Measurements from ENCODE around the gene GFOD1.

The GFOD1 gene

DNA sequence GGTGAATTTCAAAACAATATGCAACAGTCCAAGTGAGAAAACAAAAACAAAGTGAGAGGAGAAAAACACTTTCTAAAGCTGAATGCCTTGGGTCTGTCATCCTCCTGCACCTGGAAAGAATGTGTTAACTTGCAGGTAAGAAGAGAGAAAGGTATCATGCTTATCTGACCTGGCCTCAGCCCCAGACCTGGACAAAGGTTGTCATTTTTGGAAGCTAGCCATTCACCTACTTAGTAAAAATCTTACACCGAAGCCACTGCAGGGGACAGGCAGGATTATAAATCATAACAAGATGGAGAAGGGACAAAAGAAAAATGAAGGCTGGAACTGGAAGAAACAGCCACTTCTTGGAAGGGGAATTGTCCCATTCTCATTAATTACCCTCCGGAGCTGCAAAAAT, 69.4 kb downstream of the GFOD1 start:
- Histone ChIP-seq H3K27ac (ENCODE audit: low read length) (no peak overlapping the region), H3K9me3 (ENCODE audit: control insufficient read depth in 1 of 2, low read length in 2 of 2) (no peaks in the 10 kb centered on the region), H3K4me1 (ENCODE audit: control insufficient read depth in 1 of 2, insufficient read depth in 2 of 2, low read length in 2 of 2) (peaks cover 16 to 56% of the 10 kb centered on the region in 2 donors), H3K36me3 (ENCODE audit: control insufficient read depth in 1 of 2, insufficient read depth in 2 of 2, low read length in 2 of 2) (no peaks in the 10 kb centered on the region), H3K27me3 (ENCODE audit: low read depth, low read length) (no peaks in the 10 kb centered on the region), H3K4me3 (ENCODE audit: low read depth in 1 of 2, low read length in 2 of 2) (no peak overlapping the region)

DNA sequence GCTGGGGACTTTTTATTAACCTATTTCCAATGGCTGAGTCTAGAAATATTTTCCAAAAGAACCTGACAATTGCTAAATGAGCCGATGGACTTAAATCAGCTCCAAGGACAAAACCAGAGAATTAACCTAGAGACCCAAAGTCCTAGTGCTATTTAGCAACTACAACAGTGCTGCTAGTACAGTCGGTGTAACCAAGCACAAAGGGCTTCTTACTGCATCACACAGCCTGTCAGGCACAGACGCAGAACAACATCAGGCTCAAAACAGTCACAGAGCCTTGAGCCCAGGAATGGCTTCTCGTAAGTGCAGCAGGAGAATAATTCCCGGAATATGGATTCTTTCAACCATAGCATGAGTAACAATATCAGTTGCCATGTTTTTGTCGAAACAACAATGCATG, 70.0 kb downstream of the GFOD1 start:
- H3K9me3 ChIP-seq (ENCODE audit: control insufficient read depth in 1 of 2, low read length in 2 of 2) = no peaks in the 10 kb centered on the region
- no peaks in the 10 kb centered on the region for H3K27me3 ChIP-seq (ENCODE audit: low read depth, low read length)
- peaks cover 12 to 56% of the 10 kb centered on the region in 2 donors for H3K4me1 ChIP-seq (ENCODE audit: control insufficient read depth in 1 of 2, insufficient read depth in 2 of 2, low read length in 2 of 2)
- H3K36me3 ChIP-seq (ENCODE audit: control insufficient read depth in 1 of 2, insufficient read depth in 2 of 2, low read length in 2 of 2) = no peaks in the 10 kb centered on the region
- no peak overlapping the region for H3K27ac ChIP-seq (ENCODE audit: low read length)
- H3K4me3 ChIP-seq (ENCODE audit: low read depth in 1 of 2, low read length in 2 of 2) = no peak overlapping the region

DNA sequence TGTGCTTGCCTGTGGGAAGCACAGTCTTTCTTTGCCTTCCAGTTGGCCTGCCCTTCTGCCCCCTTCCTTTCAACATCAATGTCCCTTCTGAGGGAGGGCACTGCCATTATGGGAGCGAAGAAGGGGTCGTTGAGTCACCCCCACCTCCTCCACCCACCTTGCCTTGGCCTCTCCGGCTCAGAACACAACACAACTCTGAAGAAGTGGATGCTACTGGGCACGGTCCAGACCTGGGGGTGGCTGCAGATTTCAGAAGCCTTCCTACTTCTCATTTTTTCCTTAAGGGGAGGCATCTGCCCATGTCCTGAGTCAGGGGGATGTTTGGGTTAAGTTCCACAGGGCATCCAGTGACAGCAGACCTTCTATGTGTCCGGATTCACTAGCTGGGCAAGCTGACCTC, 72.1 kb downstream of the GFOD1 start:
- Histone ChIP-seq H3K4me1 (ENCODE audit: control insufficient read depth in 1 of 2, insufficient read depth in 2 of 2, low read length in 2 of 2) (peaks cover 6 to 37% of the 10 kb centered on the region in 2 donors), H3K27ac (ENCODE audit: low read length) (peak overlapping the region; percentile 74), H3K9me3 (ENCODE audit: control insufficient read depth in 1 of 2, low read length in 2 of 2) (no peaks in the 10 kb centered on the region), H3K4me3 (ENCODE audit: low read depth in 1 of 2, low read length in 2 of 2) (no peak overlapping the region), H3K27me3 (ENCODE audit: low read depth, low read length) (no peaks in the 10 kb centered on the region), H3K36me3 (ENCODE audit: control insufficient read depth in 1 of 2, insufficient read depth in 2 of 2, low read length in 2 of 2) (no peaks in the 10 kb centered on the region)

DNA sequence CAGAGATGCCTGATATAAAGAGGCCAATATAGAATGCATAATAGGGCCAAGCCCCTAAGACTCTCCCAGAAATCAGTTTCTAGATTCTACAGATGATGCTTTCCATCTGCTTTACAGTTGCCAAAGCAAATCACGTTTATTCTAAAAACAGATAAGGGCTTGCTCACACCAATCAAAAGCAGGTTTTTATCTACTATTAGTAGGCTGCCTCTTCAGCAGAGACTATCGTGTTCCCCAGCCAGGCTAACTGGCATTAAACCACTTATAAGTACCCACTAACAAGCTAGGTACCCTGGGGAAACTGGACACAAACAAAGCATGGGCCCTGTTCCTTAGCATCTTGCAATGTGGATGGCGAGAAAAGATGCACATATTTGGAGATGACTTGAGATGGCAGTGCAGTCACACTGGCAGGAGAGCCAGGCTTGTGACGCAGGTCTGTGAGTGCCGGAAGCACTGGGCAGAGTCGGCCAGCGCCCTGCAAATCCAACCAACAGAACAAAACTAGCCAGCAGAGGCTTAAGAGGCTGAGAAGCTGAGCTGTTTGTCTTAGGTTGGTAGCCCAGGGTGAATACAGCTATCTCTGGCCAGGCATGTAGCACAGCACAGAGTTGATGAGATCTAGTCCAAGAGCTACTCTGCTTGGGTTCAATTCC, 73.4 kb downstream of the GFOD1 start:
- no peak overlapping the region for H3K4me3 ChIP-seq (ENCODE audit: low read depth in 1 of 2, low read length in 2 of 2)
- H3K36me3 ChIP-seq (ENCODE audit: control insufficient read depth in 1 of 2, insufficient read depth in 2 of 2, low read length in 2 of 2) = no peaks in the 10 kb centered on the region
- peaks cover 4 to 28% of the 10 kb centered on the region in 2 donors for H3K4me1 ChIP-seq (ENCODE audit: control insufficient read depth in 1 of 2, insufficient read depth in 2 of 2, low read length in 2 of 2)
- H3K27me3 ChIP-seq (ENCODE audit: low read depth, low read length) = no peaks in the 10 kb centered on the region
- H3K27ac ChIP-seq (ENCODE audit: low read length) = peak overlapping the region; percentile 74
- no peaks in the 10 kb centered on the region for H3K9me3 ChIP-seq (ENCODE audit: control insufficient read depth in 1 of 2, low read length in 2 of 2)

DNA sequence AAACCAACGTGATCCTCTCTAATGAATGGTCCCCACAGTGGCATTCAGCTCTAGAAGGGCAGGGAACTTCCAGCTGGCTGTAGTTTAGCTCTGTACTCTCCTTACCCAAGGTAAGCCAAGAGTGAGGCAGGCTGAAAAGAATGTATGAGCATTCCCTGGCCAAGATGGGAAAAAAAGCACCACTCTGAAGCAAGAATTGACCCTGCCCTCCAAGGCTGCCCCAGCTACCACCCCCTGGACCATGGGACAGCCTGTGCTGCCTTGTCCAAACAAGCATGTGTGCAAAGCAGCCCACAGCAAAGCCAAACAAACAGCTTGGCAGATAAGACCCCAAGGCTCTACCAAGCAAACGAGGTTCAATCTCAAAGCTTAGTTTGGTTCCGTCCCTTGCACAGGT, 73.9 kb downstream of the GFOD1 start:
- no peaks in the 10 kb centered on the region for H3K27me3 ChIP-seq (ENCODE audit: low read depth, low read length)
- no peak overlapping the region for H3K4me3 ChIP-seq (ENCODE audit: low read depth in 1 of 2, low read length in 2 of 2)
- no peaks in the 10 kb centered on the region for H3K36me3 ChIP-seq (ENCODE audit: control insufficient read depth in 1 of 2, insufficient read depth in 2 of 2, low read length in 2 of 2)
- H3K9me3 ChIP-seq (ENCODE audit: control insufficient read depth in 1 of 2, low read length in 2 of 2) = no peaks in the 10 kb centered on the region
- peaks cover 5 to 28% of the 10 kb centered on the region in 2 donors for H3K4me1 ChIP-seq (ENCODE audit: control insufficient read depth in 1 of 2, insufficient read depth in 2 of 2, low read length in 2 of 2)
- H3K27ac ChIP-seq (ENCODE audit: low read length) = peak overlapping the region; percentile 60

DNA sequence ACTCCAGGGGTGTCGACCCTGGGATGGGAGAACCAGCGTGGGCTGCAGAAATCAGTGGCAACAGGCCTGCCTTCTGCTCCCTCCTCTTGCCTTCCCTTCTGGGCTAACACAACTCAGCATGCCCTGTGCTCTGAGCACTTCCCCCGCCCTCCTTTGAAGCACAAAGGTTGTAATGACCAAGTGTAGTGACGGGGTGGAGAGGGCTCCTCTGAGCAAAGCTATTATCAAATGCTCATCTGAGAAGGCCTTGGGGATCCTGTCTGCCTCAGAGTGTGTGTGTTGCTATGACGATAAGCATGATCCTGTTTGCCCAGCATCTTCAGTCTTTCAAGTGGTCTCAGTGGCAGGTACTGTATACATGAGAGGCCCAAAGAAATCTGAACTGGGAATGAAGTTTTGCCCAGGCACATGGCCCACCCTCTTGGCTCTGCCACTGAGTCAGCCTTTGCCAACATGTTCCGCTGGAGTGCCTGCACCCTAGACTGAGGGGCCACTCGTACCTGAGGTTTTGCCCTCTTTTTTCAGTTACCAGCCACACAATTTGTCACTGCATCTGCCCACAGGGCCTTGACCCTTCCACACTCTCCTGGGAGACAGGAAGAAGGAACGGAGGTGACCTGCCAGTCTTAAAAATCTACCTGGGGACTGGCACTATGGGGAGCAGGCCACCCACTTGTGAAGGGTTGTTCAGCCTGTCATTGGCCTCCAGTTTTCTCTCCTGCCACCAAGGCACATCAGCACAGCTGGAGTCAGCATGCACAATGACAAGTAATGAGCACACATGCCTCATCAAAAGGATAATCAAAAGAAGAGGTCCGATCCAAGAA, 74.5 kb downstream of the GFOD1 start:
- no peak overlapping the region for H3K4me3 ChIP-seq (ENCODE audit: low read depth in 1 of 2, low read length in 2 of 2)
- H3K27ac ChIP-seq (ENCODE audit: low read length) = no peak overlapping the region
- no peaks in the 10 kb centered on the region for H3K36me3 ChIP-seq (ENCODE audit: control insufficient read depth in 1 of 2, insufficient read depth in 2 of 2, low read length in 2 of 2)
- H3K27me3 ChIP-seq (ENCODE audit: low read depth, low read length) = no peaks in the 10 kb centered on the region
- H3K9me3 ChIP-seq (ENCODE audit: control insufficient read depth in 1 of 2, low read length in 2 of 2) = no peaks in the 10 kb centered on the region
- peaks cover 11 to 34% of the 10 kb centered on the region in 2 donors for H3K4me1 ChIP-seq (ENCODE audit: control insufficient read depth in 1 of 2, insufficient read depth in 2 of 2, low read length in 2 of 2)

DNA sequence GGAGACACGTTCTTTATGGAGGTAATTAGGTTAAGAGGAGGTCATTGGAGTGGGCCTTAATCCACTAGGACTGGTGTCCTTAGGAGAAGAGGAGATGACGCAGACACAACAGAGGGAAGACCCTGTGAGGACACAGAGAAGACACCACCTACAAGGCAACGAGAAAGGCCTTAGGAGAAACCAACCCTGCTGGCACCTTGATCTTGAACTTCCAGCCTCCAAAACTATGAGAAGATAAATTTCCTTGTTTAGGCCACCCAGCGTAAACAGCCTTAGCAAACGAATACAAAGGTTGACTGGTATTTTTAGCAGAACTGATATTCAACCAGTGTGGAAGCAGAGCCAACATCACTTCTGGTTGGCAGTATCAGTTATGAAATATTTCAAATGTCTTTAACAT, 75.2 kb downstream of the GFOD1 start:
- H3K36me3 ChIP-seq (ENCODE audit: control insufficient read depth in 1 of 2, insufficient read depth in 2 of 2, low read length in 2 of 2) = no peaks in the 10 kb centered on the region
- no peaks in the 10 kb centered on the region for H3K9me3 ChIP-seq (ENCODE audit: control insufficient read depth in 1 of 2, low read length in 2 of 2)
- no peaks in the 10 kb centered on the region for H3K27me3 ChIP-seq (ENCODE audit: low read depth, low read length)
- H3K27ac ChIP-seq (ENCODE audit: low read length) = no peak overlapping the region
- no peak overlapping the region for H3K4me3 ChIP-seq (ENCODE audit: low read depth in 1 of 2, low read length in 2 of 2)
- peaks cover 16 to 34% of the 10 kb centered on the region in 2 donors for H3K4me1 ChIP-seq (ENCODE audit: control insufficient read depth in 1 of 2, insufficient read depth in 2 of 2, low read length in 2 of 2)

DNA sequence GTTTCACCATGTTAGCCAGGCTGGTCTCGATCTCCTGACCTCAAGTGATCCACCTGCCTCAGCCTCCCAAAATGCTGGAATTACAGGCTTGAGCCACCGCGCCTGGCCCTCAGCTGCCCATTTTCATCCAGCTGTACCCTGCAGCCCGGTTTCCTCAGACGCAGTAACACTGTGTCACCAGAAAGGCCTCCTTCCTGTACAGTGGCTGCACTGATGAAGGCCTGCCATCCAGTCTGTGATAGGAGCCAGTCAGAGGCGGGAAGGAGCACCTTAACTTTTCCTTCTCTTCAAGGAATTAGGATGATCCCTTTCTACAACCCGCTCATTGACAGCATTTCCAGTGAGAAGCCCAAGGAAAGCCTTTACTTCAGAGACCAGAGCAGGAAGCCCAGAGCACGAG, 75.9 kb downstream of the GFOD1 start:
- no peak overlapping the region for H3K27ac ChIP-seq (ENCODE audit: low read length)
- no peak overlapping the region for H3K4me3 ChIP-seq (ENCODE audit: low read depth in 1 of 2, low read length in 2 of 2)
- H3K4me1 ChIP-seq (ENCODE audit: control insufficient read depth in 1 of 2, insufficient read depth in 2 of 2, low read length in 2 of 2) = peaks cover 21 to 34% of the 10 kb centered on the region in 2 donors
- H3K36me3 ChIP-seq (ENCODE audit: control insufficient read depth in 1 of 2, insufficient read depth in 2 of 2, low read length in 2 of 2) = no peaks in the 10 kb centered on the region
- no peaks in the 10 kb centered on the region for H3K27me3 ChIP-seq (ENCODE audit: low read depth, low read length)
- no peaks in the 10 kb centered on the region for H3K9me3 ChIP-seq (ENCODE audit: control insufficient read depth in 1 of 2, low read length in 2 of 2)

DNA sequence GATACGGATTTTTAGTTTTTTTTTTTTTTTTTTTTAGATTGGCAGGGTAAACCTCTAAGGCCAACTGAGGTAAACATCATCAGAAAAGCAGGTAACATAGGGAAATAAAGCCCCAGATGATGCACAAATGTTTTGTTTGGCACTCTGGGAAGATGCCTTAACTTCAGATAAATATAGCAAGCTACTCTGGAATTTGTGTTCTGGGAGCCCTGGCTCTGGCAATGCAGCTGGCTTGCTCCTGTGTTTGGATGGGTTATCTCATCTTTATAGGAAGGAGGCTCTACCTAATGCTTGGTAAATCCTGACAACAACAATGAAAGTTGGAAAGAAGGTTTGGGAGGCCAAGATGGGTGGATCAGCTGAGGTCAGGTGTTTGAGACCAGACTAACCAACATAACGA, 77.4 kb downstream of the GFOD1 start:
- peaks cover 21 to 34% of the 10 kb centered on the region in 2 donors for H3K4me1 ChIP-seq (ENCODE audit: control insufficient read depth in 1 of 2, insufficient read depth in 2 of 2, low read length in 2 of 2)
- no peak overlapping the region for H3K4me3 ChIP-seq (ENCODE audit: low read depth in 1 of 2, low read length in 2 of 2)
- no peaks in the 10 kb centered on the region for H3K36me3 ChIP-seq (ENCODE audit: control insufficient read depth in 1 of 2, insufficient read depth in 2 of 2, low read length in 2 of 2)
- H3K27ac ChIP-seq (ENCODE audit: low read length) = no peak overlapping the region
- H3K27me3 ChIP-seq (ENCODE audit: low read depth, low read length) = no peaks in the 10 kb centered on the region
- no peaks in the 10 kb centered on the region for H3K9me3 ChIP-seq (ENCODE audit: control insufficient read depth in 1 of 2, low read length in 2 of 2)

DNA sequence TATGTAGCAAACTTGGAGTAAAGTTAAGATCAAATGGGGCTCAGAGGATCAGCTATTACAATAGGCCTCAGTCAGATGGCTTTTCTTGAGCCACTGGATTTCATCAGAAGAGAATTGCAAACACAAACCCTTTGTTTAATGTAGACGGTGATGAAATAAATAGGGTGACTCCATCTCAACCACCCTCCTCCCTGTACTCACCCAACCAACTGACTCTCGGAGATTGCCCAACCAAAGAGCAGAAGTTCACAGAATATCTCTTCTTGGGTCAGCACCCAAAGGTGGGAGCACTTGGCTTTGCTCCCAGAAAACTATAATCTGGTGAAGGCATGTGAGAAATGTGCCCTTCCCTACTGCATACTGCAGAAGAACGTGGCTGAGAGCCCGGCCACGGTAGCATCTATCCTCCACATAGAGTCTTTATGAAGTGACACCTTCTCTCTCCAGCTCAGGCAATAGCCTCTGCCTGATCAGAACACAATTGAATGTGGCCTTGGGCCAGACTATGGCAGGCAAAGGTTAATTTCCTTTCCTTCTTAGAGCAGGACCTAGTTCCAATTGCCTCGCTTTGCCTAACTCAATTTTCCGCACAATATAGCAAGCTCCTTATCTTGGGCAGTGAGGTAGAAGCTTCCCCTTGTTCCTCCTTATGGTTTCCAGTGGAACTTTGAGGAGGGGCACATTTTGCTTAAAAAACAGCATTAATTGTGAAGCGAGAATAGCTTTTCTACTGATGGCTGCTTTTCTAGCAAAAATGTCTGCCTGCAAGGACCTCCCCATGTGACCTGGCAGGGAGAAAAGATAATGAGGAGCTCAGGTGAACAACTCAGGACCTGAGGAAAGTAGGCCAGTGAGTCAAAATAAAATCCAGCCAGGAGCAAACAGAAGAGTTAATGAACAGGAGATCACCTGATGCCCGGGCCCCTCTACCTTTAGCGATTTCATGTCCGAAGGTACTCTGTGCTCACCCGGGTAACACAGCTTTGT, 79.4 kb downstream of the GFOD1 start:
- no peaks in the 10 kb centered on the region for H3K9me3 ChIP-seq (ENCODE audit: control insufficient read depth in 1 of 2, low read length in 2 of 2)
- H3K27me3 ChIP-seq (ENCODE audit: low read depth, low read length) = no peaks in the 10 kb centered on the region
- peaks cover 17 to 21% of the 10 kb centered on the region in 2 donors for H3K4me1 ChIP-seq (ENCODE audit: control insufficient read depth in 1 of 2, insufficient read depth in 2 of 2, low read length in 2 of 2)
- peak overlapping the region; percentile 66 for H3K27ac ChIP-seq (ENCODE audit: low read length)
- H3K4me3 ChIP-seq (ENCODE audit: low read depth in 1 of 2, low read length in 2 of 2) = no peak overlapping the region
- H3K36me3 ChIP-seq (ENCODE audit: control insufficient read depth in 1 of 2, insufficient read depth in 2 of 2, low read length in 2 of 2) = no peaks in the 10 kb centered on the region

DNA sequence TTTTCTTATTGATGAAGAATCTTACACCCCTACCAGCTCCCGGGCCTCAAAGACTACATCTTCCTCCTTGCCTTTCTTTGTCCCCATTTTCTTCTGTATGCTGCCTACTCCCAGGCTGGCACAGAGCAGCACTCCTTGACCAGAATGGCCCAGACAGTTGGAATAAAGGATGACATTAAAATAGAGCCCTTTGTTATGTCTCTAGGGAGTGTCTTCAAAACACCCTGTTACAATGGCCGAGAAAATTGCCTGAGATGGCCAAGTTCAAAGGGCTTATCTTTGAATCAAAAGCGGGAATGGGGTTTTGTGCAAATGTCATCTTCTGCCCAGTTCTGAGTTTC, 80.1 kb downstream of the GFOD1 start:
- H3K27me3 ChIP-seq (ENCODE audit: low read depth, low read length) = no peaks in the 10 kb centered on the region
- no peak overlapping the region for H3K4me3 ChIP-seq (ENCODE audit: low read depth in 1 of 2, low read length in 2 of 2)
- H3K36me3 ChIP-seq (ENCODE audit: control insufficient read depth in 1 of 2, insufficient read depth in 2 of 2, low read length in 2 of 2) = no peaks in the 10 kb centered on the region
- H3K27ac ChIP-seq (ENCODE audit: low read length) = peak overlapping the region; percentile 66
- H3K4me1 ChIP-seq (ENCODE audit: control insufficient read depth in 1 of 2, insufficient read depth in 2 of 2, low read length in 2 of 2) = peaks cover 13 to 21% of the 10 kb centered on the region in 2 donors
- H3K9me3 ChIP-seq (ENCODE audit: control insufficient read depth in 1 of 2, low read length in 2 of 2) = no peaks in the 10 kb centered on the region

Measured in muscle layer of duodenum (tissue), 2 donors.